HPDE6-E6E7 (cell line): ENCODE data around the gene GAR1.
A peak's percentile ranks its signal among the peaks of the same experiment; 100 is the strongest.
"Not testable (repeated sequence)": the region's sequence is repeated elsewhere in the genome, so short reads cannot be mapped to it uniquely, and the experiment has no call there.

Experiments used
- DNase-seq: peaks from one replicate; pipeline ENCODE4 v3.0.0; 2011; ENCODE audit warnings: missing footprints; ENCODE audit errors: extremely low spot score

GAR1 gene

GRCh38 chr4:109815151-109816081 lies at the start of gene GAR1:
GAR1 (plus strand) TSS chr4:109815762; CDS start chr4:109816165, 403 bp downstream.
- peak; percentile 96 for DNase-seq

DNA sequence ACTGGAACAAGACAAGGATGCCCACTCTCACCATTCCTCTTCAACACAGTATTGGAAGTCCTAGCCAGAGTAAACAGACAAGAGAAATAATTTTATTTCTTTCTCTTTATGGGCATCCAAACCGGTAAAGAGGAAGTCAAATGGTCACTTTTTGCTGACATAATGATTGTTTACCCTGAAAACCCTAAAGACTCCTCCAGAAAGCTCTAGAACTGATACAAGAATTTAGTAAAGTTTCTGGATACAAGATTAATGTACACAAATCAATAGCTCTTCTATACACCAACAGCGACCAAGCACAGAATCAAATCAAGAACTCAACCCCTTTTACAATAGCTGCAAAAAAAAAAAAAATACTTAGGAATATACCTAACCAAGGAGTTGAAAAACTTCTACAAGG lies 33.5 kb upstream of the GAR1 start:
- not testable (repeated sequence) for DNase-seq

DNA sequence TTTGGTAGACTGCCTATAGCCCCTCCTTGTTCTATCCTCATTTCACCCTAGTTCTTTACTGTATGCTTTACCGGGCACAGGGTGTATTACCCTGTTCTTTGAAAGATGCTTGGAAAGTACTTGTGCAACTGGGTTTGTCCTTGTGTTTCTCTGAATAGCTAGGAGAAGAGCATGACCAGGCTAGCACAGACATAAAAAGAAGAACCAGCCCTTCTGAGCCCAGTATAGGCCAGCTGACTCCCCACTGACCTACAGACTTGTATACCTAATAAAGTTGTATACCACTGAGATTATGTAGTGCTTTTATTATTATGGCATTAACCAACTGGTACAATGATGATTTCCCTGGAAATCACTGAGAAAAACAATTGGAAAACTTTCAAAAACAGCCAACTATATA lies 28.7 kb upstream of the GAR1 start:
- no peak for DNase-seq

DNA sequence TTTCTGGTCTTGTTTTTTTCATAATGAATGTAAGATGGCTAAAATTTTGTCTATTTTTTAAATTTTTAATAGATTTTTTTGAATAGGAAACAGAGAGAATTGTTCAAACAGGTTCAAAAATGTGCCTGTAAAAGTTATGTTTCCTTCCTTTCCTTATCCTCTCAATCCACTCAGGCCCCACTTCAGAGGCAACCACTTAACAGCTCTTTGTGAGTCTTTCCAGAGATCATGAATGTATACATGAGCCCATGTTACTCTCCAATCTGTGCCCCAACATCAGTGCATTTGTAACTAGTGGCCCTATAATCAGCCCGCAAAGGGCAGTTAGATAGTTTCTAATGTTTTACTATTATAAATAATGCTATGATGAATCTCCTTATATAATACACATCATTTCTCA lies 27.8 kb upstream of the GAR1 start:
- no peak for DNase-seq

GRCh38 chr4:109795059-109795458 lies 20.5 kb upstream of the GAR1 start:
- no peak for DNase-seq

GRCh38 chr4:109798866-109799265 lies 16.7 kb upstream of the GAR1 start:
- no peak for DNase-seq

- DNase-seq = no peak
Observed at GRCh38 chr4:109801099-109801789, 14.3 kb upstream of the GAR1 start.

DNA sequence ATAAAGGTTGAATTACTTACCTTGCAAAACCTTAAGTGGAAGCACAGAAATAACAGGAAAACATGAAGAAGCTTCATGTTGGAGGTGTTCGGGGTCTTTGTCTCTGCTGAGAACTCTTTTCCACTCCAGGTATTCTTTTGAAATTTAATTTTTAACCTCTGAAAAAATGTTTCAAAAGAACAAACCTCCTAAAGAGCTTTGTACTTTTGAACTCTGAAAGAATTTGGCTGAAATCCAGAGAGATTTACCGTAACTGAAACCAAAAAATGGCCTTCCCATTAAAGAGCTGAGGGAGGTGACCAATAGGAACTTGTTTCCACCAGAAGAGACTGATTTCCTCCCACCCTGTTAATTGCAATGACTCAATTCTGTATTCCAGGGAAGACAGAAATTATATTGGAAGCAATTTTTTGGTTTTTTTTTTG lies 13.7 kb upstream of the GAR1 start, which contains the start of gene CFI:
Gene CFI, minus strand, starts transcription at position 105 of the 425 bp plus-strand sequence. Its CDS starts 28 bp downstream, at position 77.
- no peak for DNase-seq

GRCh38 chr4:109803924-109804571 lies 11.5 kb upstream of the GAR1 start:
- DNase-seq = peak; percentile 38

DNA sequence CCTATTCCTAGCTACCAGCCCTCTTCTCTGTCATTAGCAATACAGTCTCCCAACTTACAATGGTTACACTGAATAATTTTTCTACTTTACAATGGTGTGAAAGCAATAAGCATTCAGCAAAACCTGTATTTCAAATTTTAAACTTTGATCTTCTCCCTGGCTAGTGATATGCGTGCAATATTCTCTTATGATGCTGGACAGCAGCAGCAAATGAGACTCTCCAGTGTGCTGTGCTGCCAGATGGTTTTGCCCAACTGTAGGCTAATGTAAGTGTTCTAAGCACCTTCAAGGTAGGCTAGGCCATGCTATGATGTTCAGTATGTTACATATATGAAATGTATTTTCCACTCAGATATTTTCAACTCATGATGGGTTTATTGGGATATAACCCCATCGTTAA lies 5.9 kb upstream of the GAR1 start:
- no peak for DNase-seq

DNA sequence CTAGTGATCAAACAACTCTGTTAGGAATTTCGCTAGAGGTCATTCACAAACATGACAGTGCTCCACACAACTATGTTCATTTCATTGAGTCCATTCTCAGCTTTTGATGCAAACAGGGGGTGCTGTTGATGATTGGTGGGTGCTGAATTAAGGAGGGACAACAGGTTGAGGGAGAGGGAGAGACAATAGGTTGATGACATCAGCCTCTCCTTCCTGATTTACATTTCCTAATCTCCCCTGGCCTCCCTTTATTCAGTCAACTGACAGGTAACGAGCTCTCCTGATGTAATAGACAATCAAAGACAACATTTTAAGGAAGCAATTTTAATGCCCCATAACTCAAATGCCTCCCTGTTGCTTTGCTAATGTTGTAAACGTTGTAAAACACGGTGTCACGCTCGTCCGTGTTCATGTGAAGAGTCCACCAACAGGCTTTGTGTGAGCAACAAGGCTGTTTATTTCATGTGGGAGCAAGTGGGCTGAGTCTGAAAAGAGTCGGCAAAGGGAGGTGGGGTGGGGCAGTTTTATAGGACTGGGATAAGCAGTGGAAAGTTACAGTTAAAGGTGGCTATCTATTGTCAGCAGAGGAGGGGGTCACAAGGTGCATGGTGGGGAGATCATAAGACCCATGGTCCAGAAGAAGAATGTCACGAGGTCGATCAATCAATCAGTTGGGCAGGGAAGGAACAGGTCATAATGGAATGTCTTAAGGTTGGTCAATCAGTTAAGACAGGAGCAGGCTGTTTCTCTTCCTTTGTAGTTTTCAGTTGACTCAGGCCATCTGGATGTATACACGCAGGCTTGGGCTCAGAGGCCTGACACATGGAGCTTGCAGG lies 4.8 kb upstream of the GAR1 start:
- DNase-seq = no peak

DNA sequence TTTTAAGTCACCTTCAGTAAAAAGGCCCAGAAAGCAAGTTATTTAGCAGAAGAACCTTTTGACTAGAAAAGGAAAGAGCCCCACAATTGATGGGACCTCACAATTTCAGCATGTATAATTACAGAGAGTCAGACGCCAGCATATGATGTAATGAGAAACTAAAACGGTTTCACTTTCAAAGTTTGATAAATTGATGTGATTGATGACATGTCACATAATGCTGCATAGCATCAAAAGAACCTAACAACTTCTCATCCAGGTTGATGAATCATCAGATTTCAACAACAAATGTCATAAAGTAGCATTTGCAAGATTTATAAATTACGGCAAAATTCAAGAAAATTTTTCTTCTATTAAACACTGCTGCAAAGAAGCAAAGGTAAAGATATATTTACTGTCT lies 3.9 kb upstream of the GAR1 start:
- no peak for DNase-seq

GRCh38 chr4:109816082-109816442 lies 500 bp downstream of the GAR1 start:
- DNase-seq = no peak

DNA sequence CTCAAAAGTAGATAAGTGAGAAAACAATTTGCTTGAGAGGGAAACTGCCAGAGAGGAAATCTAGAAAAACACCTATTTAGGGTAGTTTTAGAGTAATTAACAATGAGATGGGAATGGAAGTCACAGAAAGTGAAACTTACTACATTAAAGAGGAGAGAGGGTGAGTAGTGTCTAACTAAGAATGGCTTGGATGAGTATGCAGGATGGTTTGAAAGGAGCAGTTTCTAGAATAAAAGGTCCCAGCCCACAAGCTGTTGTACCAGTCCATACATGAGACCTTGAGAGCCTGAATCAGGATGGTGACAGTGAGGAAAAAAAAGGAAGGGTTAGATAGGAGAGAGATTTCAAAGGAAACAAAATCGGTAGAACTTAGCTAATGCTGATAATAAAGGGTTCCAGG lies 1.3 kb downstream of the GAR1 start:
- no peak for DNase-seq

GRCh38 chr4:109818268-109818667 lies 2.7 kb downstream of the GAR1 start:
- no peak for DNase-seq

GRCh38 chr4:109820563-109820962 lies 5.0 kb downstream of the GAR1 start:
- DNase-seq = no peak

DNA sequence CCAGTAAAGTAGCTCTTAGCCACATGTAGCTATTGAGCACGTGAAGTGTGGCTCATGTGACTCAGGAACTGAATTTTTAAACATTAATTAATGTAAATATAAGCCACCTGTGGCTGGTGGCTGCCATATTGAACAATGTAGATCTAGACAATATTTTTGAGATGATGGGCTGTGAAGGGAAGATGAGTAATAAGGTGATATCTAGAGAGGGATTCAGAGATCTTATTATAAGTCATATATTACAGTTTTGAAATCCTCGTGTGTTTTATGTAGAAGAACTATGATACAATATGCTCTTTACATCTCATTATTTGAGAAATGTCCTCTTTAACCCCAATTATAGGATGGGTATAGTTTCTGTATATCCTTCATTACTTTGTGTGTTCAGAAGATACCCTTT lies 5.6 kb downstream of the GAR1 start:
- no peak for DNase-seq

DNA sequence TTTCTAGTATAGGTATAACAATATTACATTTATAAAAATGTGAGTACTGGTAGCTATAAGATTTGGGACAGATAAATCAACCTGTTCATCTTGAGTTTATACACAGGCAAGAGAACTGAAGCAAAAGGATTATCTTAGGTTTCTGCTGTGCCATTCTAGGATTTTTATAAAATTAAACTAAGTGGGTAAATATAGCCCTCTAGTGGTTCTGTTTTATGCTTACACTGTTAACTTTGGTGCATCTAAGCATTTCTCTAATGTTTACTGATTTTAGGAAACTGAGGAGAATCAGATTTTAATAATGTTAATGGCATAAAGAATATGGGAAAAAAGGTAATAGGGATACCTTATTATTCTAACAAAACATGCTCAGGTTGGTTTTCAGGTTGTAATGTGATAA lies 11.2 kb downstream of the GAR1 start:
- DNase-seq = no peak

DNA sequence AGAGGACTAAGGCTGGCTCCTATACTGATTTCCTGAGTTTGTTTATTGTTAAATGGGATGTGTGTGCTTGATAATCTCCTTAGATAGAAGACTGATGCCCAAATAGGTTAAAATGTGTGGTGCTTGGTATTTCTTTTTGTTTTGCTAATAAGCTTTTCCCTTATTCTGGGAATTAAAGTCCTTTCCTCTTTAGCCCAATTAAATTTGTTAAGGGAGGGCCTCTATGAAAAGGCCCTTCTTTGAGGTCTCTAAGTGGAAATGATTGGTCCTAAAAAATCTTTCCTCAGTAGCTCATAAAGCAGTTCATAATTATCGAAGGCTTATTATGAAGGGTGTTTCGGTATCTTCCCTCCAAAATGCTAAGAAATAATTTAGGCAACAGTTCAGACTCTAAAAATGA lies 12.1 kb downstream of the GAR1 start, which contains the start of gene RRH:
Gene RRH, plus strand, starts transcription at position 301 of the 400 bp plus-strand sequence. Its CDS starts 56 bp downstream, at position 357.
- no peak for DNase-seq

GRCh38 chr4:109833756-109834155 lies 18.2 kb downstream of the GAR1 start:
- no peak for DNase-seq

DNA sequence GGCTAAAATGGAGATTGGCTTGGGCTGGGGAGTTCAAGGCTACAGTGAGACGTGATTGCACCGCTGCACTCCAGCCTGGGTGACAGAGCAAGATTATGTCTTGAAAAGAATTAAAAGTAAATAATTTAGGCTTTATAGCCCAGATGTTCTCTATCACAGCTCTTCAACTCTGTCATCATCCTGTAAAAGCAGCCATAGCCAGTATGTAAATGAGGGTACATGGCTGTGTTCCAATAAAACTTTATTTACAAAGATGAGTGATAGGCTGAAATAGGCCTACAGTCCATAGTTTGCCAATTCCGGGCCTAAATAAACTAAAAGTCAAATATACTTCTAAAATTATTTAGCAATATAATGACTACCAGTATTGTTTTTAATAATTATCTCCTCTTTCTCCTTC lies 21.4 kb downstream of the GAR1 start:
- no peak for DNase-seq
